H9 (cell line): ENCODE data around the gene AIF1. TPM values are rescaled to one million over a fixed set of nuclear protein-coding genes. Genes with fewer than 3 reads are reported as not detected.

ENCODE experiments used
- DNase-seq: peaks from one replicate; pipeline ENCODE4 v3.0.0-alpha.2; 2017
- H2AFZ ChIP-seq: one replicate; pipeline ENCODE4 v1.6.1; 2013; ENCODE audit warnings: mild to moderate bottlenecking, low read length, control low read depth, moderate library complexity
- H2AK5ac ChIP-seq: 2 replicates; pipeline ENCODE4 v1.6.1; 2013; ENCODE audit warnings: low read length, control low read depth, mixed read lengths; ENCODE audit not compliant: insufficient read length
- H2BK120ac ChIP-seq: one replicate; pipeline ENCODE4 v1.6.1; 2013; ENCODE audit warnings: low read depth, mild to moderate bottlenecking, low read length, control low read depth, inconsistent platforms; ENCODE audit not compliant: poor library complexity, severe bottlenecking
- H2BK12ac ChIP-seq: 2 replicates; pipeline ENCODE4 v1.6.1; 2013; ENCODE audit warnings: low read length, control low read depth, mixed read lengths, low read depth; ENCODE audit not compliant: insufficient read length
- H2BK15ac ChIP-seq: 2 replicates; pipeline ENCODE4 v1.6.1; 2013; ENCODE audit warnings: low read depth, low read length, control low read depth
- H2BK20ac ChIP-seq: one replicate; pipeline ENCODE4 v1.6.1; 2013; ENCODE audit warnings: low read depth, mild to moderate bottlenecking, low read length, control low read depth, inconsistent platforms; ENCODE audit not compliant: poor library complexity, severe bottlenecking
- H2BK5ac ChIP-seq: 2 replicates; pipeline ENCODE4 v1.6.1; 2013; ENCODE audit warnings: low read length, control low read depth, mixed read lengths; ENCODE audit not compliant: insufficient read length
- H3K14ac ChIP-seq: 2 replicates; pipeline ENCODE4 v1.6.1; 2013; ENCODE audit warnings: low read length, control low read depth; ENCODE audit not compliant: insufficient read depth
- H3K18ac ChIP-seq: 2 replicates; pipeline ENCODE4 v1.6.1; 2013; ENCODE audit warnings: low read depth, mild to moderate bottlenecking, mixed read lengths, low read length, control low read depth; ENCODE audit not compliant: insufficient read length
- H3K23ac ChIP-seq: 2 replicates; pipeline ENCODE4 v1.6.1; 2013; ENCODE audit warnings: low read length, control low read depth, mixed read lengths, low read depth; ENCODE audit not compliant: insufficient read length
- H3K23me2 ChIP-seq: 2 replicates; pipeline ENCODE4 v1.6.1; 2013; ENCODE audit warnings: low read depth, mild to moderate bottlenecking, mixed read lengths, low read length, control low read depth; ENCODE audit not compliant: insufficient read length, poor library complexity, severe bottlenecking
- H3K27ac ChIP-seq: 2 replicates; pipeline ENCODE4 v1.5.1; 2013; ENCODE audit warnings: low read length, control low read depth, mixed read lengths, low read depth; ENCODE audit not compliant: insufficient read length
- H3K27me3 ChIP-seq: 2 replicates; pipeline ENCODE4 v1.6.1; 2013; ENCODE audit warnings: low read length, control low read depth, inconsistent platforms; ENCODE audit not compliant: insufficient read depth
- H3K4ac ChIP-seq: 2 replicates; pipeline ENCODE4 v1.6.1; 2013; ENCODE audit warnings: low read depth, mild to moderate bottlenecking, control low read depth, inconsistent platforms, low read length, moderate library complexity
- H3K4me1 ChIP-seq: 2 replicates; pipeline ENCODE4 v1.6.1; 2013; ENCODE audit warnings: low read length, control low read depth, inconsistent platforms; ENCODE audit not compliant: insufficient read depth
- H3K4me2 ChIP-seq: 2 replicates; pipeline ENCODE4 v1.6.1; 2013; ENCODE audit warnings: low read length, control low read depth, mixed read lengths; ENCODE audit not compliant: insufficient read length, insufficient read depth
- H3K56ac ChIP-seq: 2 replicates; pipeline ENCODE4 v1.6.1; 2013; ENCODE audit warnings: low read depth, mild to moderate bottlenecking, mixed read lengths, low read length, control low read depth; ENCODE audit not compliant: insufficient read length
- H3K79me1 ChIP-seq: 2 replicates; pipeline ENCODE4 v1.6.1; 2013; ENCODE audit warnings: low read depth, mild to moderate bottlenecking, moderate library complexity, low read length, control low read depth, inconsistent platforms; ENCODE audit not compliant: insufficient read depth, poor library complexity, severe bottlenecking
- H3K79me2 ChIP-seq: 2 replicates; pipeline ENCODE4 v1.6.1; 2013; ENCODE audit warnings: low read length, control low read depth, inconsistent platforms; ENCODE audit not compliant: insufficient read depth
- H3K9ac ChIP-seq: 2 replicates; pipeline ENCODE4 v1.6.1; 2013; ENCODE audit warnings: low read length, control low read depth, mixed read lengths; ENCODE audit not compliant: insufficient read length; ENCODE audit errors: extremely low read depth
- H3K9me3 ChIP-seq: one replicate; pipeline ENCODE4 v1.6.1; 2013; ENCODE audit warnings: low read depth, low read length, inconsistent platforms; ENCODE audit not compliant: control insufficient read depth
- H3T11ph ChIP-seq: one replicate; pipeline ENCODE4 v1.6.1; 2013; ENCODE audit warnings: mild to moderate bottlenecking, low read length, control low read depth, inconsistent platforms
- H4K20me1 ChIP-seq: one replicate; pipeline ENCODE4 v1.6.1; 2013; ENCODE audit not compliant: control insufficient read depth, insufficient read length, insufficient read depth
- H4K5ac ChIP-seq: 2 replicates; pipeline ENCODE4 v1.6.1; 2013; ENCODE audit warnings: low read depth, mild to moderate bottlenecking, mixed read lengths, low read length, control low read depth; ENCODE audit not compliant: insufficient read length
- H4K8ac ChIP-seq: replicated peaks from 2 replicates; pipeline ENCODE4 v1.6.1; 2013; ENCODE audit warnings: low read length, control low read depth, mixed read lengths, low read depth; ENCODE audit not compliant: insufficient read length
- H4K91ac ChIP-seq: 2 replicates; pipeline ENCODE4 v1.6.1; 2013; ENCODE audit warnings: low read depth, mild to moderate bottlenecking, moderate library complexity, mixed read lengths, low read length, control low read depth; ENCODE audit not compliant: insufficient read length
- H3K27ac Mint-ChIP-seq, 3 experiments: 2 replicates in 2 of 3; 3 replicates in 1 of 3; pipeline ENCODE4 v1.8.0; 2020 to 2021; ENCODE audit warnings: mixed read lengths in 3 of 3, mild to moderate bottlenecking in 1 of 3, moderate library complexity in 1 of 3
- H3K27me3 Mint-ChIP-seq: 2 replicates; pipeline ENCODE4 v1.8.0; 2021; ENCODE audit warnings: low read depth, mild to moderate bottlenecking, moderate library complexity, mixed read lengths
- H3K36me3 Mint-ChIP-seq, 3 experiments: 2 replicates in 2 of 3; 3 replicates in 1 of 3; pipeline ENCODE4 v1.8.0; 2020 to 2021; ENCODE audit warnings: low read depth in 3 of 3, mixed read lengths in 3 of 3; ENCODE audit not compliant: insufficient read depth in 1 of 3
- H3K4me1 Mint-ChIP-seq, 2 experiments: 2 replicates each; pipeline ENCODE4 v1.8.0; 2020; ENCODE audit warnings: mixed read lengths in 2 of 2
- H3K4me3 Mint-ChIP-seq, 2 experiments: 2 replicates in 1 of 2; 3 replicates in 1 of 2; pipeline ENCODE4 v1.8.0; 2020 to 2021; ENCODE audit warnings: mild to moderate bottlenecking in 2 of 2, mixed read lengths in 2 of 2, moderate library complexity in 1 of 2
- H3K9me3 Mint-ChIP-seq, 2 experiments: 2 replicates in 1 of 2; 3 replicates in 1 of 2; pipeline ENCODE4 v1.8.0; 2020; ENCODE audit warnings: mild to moderate bottlenecking in 2 of 2, mixed read lengths in 2 of 2, moderate library complexity in 1 of 2
- CTCF ChIP-seq: fragments of 200-600 bp; sonication (generic); conservative IDR thresholded peaks from 3 replicates; pipeline ENCODE4 v1.8.0; 2021; ENCODE audit warnings: antibody characterized with exemption, mild to moderate bottlenecking
- WGBS: extraction: QIAGEN DNeasy Blood & Tissue Kit; methylation state at CpG from one replicate; pipeline ENCODE4 v1.1.7; 2013; ENCODE audit warnings: missing lambda C conversion rate, low lambda C conversion rate, mixed read lengths; ENCODE audit not compliant: insufficient read length; ENCODE audit errors: extremely low coverage; 5-methylcytosine and 5-hydroxymethylcytosine counted together
- total RNA-seq: library from RNA; stranded (reverse); gene quantifications from 2 replicates; pipeline ENCODE4 v1.2.1, GENCODE V29; 2021

AIF1 gene
- total RNA-seq, 1 experiment from 2014 or later = 4.2 TPM

GRCh38 chr6:31626952-31627351, 11.9 kb downstream of the AIF1 start:
- no peaks in the 10 kb centered on the region for H3K9me3 Mint-ChIP-seq
- Histone ChIP-seq H4K20me1 (no peaks in the 10 kb centered on the region), H3K27ac (no peak overlapping the region), H2AFZ (no peak overlapping the region), H3K79me2 (peaks cover 11% of the 10 kb centered on the region; the same call in 1 of the 2 replicates), H2BK5ac (no peak overlapping the region), H3K4ac (no peak overlapping the region), H3K79me1 (peaks cover 5% of the 10 kb centered on the region), H3K14ac (no peak overlapping the region), H3K27me3 (no peaks in the 10 kb centered on the region), H4K8ac (no peak overlapping the region), H3K9ac (no peak overlapping the region), H2AK5ac (no peak overlapping the region), H2BK12ac (no peak overlapping the region), H2BK120ac (no peak overlapping the region), H3T11ph (no peak overlapping the region), H3K9me3 (no peaks in the 10 kb centered on the region), H3K56ac (no peak overlapping the region), H4K91ac (no peak overlapping the region), H3K23ac (no peak overlapping the region), H4K5ac (no peak overlapping the region), H3K4me1 (peaks cover 3% of the 10 kb centered on the region; the same call in 1 of the 2 replicates), H2BK15ac (no peak overlapping the region), H2BK20ac (no peak overlapping the region), H3K23me2 (peaks cover 3% of the 10 kb centered on the region), H3K4me2 (no peak overlapping the region), H3K18ac (no peak overlapping the region)
- no peak overlapping the region; a peak in 1 of 5 replicates for H3K4me3 Mint-ChIP-seq
- no CpG with 5 or more reads among the region's 10 CpGs for WGBS
- no peaks in the 10 kb centered on the region; the same call in 1 of the 2 replicates for H3K27me3 Mint-ChIP-seq
- H3K27ac Mint-ChIP-seq = peak overlapping the region in 1 of 3 experiments; percentile 36; a peak in 2 of 7 replicates
- H3K36me3 Mint-ChIP-seq = peaks cover 90 to 100% (median 99%) of the 10 kb centered on the region in 3 experiments
- TF ChIP-seq CTCF = no peak
- DNase-seq = no peak
- H3K4me1 Mint-ChIP-seq = peaks cover 9 to 13% of the 10 kb centered on the region in 2 experiments
